BE2C (cell line): ENCODE data around the gene CYSLTR2.

ENCODE experiments used
- DNase-seq: peaks from one replicate; pipeline ENCODE4 v3.0.0-alpha.2; 2020
- H3K27me3 ChIP-seq: fragments of 250-450 bp; sonication (Bioruptor Pico); 2 replicates; pipeline ENCODE4 v1.5.1; 2020; ENCODE audit warnings: mild to moderate bottlenecking
- H3K36me3 ChIP-seq: fragments of 250-450 bp; sonication (Bioruptor Pico); 2 replicates; pipeline ENCODE4 v1.5.1; 2020; ENCODE audit warnings: mild to moderate bottlenecking
- H3K4me1 ChIP-seq: fragments of 250-450 bp; sonication (Bioruptor Pico); 2 replicates; pipeline ENCODE4 v1.5.1; 2020
- H3K4me3 ChIP-seq: 2 replicates; pipeline ENCODE4 v1.5.1; 2011; ENCODE audit warnings: low read depth, low read length
- H3K9me3 ChIP-seq: fragments of 250-450 bp; sonication (Bioruptor Pico); 2 replicates; pipeline ENCODE4 v1.5.1; 2020
- TF ChIP-seq, protein P1 (sequence below): IDR thresholded peaks from 2 replicates; pipeline ENCODE4 v1.5.1; 2012; ENCODE audit warnings: mild to moderate bottlenecking, low read depth, low read length

Gene CYSLTR2

DNA sequence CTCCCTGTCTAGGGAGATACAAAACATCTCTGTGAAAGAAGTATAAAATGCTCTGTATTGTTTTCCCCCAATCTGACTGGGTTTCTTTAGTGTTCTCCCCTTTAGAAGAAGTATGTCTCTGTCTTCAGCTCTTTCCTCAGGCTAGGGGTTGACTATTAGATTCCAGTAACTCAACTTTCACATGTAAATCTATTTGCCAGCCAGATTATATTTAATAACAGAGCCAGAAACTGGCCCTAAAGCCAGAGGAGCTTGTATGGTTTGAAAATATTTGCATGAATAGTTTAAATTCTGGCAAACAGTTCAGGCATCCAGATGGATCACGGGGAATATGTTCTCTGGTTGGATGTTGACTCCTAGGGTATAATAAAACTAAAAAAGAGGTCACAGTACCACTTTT lies 22.3 kb upstream of the CYSLTR2 start:
- DNase-seq = no peak
- TF ChIP-seq, protein P1, sequence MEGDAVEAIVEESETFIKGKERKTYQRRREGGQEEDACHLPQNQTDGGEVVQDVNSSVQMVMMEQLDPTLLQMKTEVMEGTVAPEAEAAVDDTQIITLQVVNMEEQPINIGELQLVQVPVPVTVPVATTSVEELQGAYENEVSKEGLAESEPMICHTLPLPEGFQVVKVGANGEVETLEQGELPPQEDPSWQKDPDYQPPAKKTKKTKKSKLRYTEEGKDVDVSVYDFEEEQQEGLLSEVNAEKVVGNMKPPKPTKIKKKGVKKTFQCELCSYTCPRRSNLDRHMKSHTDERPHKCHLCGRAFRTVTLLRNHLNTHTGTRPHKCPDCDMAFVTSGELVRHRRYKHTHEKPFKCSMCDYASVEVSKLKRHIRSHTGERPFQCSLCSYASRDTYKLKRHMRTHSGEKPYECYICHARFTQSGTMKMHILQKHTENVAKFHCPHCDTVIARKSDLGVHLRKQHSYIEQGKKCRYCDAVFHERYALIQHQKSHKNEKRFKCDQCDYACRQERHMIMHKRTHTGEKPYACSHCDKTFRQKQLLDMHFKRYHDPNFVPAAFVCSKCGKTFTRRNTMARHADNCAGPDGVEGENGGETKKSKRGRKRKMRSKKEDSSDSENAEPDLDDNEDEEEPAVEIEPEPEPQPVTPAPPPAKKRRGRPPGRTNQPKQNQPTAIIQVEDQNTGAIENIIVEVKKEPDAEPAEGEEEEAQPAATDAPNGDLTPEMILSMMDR = no peak
- H3K4me1 ChIP-seq = peaks cover 3% of the 10 kb centered on the region; the same call in 1 of the 2 replicates
- no peaks in the 10 kb centered on the region for H3K27me3 ChIP-seq
- peaks cover 6% of the 10 kb centered on the region; the same call in 1 of the 2 replicates for H3K9me3 ChIP-seq
- H3K4me3 ChIP-seq = no peak overlapping the region
- H3K36me3 ChIP-seq = no peaks in the 10 kb centered on the region

DNA sequence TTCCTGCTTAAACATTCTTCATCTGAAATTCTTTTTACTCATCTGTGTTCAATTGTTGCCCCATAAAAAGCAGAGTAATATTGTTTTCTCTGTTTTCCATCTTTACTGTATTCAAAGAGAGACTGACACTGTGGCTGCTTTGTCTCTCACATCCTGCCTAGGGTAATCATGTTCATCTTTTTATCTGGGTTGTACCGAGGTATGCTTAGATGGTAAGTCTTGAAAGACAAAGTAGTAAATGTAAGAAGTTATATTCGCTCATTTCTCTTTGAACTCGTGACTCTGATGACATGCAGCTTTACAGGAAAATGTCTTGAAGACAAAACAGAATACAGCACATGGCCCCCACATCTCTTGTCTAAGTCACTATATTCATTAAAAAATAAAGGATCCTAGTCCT lies 20.0 kb upstream of the CYSLTR2 start:
- DNase-seq = no peak
- no peaks in the 10 kb centered on the region for H3K36me3 ChIP-seq
- TF ChIP-seq, protein P1 = no peak

DNA sequence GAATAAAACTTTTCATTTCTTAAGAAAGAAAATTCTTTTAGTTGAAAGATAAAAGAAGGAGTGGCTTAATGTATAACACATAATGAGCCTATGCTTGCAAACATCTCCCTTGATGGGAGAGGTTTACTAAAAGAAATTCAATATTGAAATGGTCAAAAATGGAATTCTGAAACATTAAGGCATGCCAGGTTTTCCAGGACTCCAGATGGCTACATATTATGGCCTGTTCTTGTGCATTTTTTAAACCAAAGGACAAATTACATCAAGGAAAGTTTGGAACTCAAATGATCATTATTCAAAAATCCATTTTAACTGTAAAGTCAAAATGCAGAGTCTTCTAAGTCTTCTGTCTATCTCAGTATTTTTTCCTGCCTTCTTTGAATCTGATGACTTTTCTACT lies 19.1 kb upstream of the CYSLTR2 start:
- Histone ChIP-seq H3K4me1 (no peaks in the 10 kb centered on the region), H3K27me3 (no peaks in the 10 kb centered on the region), H3K9me3 (peaks cover 9% of the 10 kb centered on the region), H3K4me3 (no peak overlapping the region), H3K36me3 (no peaks in the 10 kb centered on the region)
- no peak for DNase-seq
- TF ChIP-seq, protein P1 = no peak

More for the DNA sequence above, 20.0 kb upstream of the CYSLTR2 start:
- Histone ChIP-seq H3K4me3 (no peak overlapping the region), H3K27me3 (no peaks in the 10 kb centered on the region), H3K9me3 (peaks cover 9% of the 10 kb centered on the region), H3K4me1 (no peaks in the 10 kb centered on the region)

DNA sequence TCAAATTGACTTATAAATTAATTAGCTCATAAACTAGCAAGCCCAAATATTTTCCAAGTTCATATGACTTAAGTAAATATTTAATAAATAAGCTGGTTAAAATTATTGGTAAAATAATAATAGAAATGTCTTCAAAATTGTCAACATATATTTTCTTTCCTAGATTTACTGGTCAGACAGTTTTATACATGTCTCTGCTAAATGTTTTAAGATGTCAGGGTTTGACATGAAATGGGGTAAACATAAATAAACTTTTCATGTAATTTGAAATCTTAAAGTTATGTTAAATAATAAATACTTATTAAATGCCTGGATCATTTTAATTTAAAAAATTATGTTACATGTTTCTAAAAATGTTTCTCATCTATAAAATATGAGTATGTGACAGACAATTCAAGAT lies 18.3 kb upstream of the CYSLTR2 start:
- no peak for DNase-seq
- Histone ChIP-seq H3K4me1 (peaks cover 5% of the 10 kb centered on the region), H3K4me3 (no peak overlapping the region), H3K27me3 (no peaks in the 10 kb centered on the region), H3K9me3 (peaks cover 9% of the 10 kb centered on the region), H3K36me3 (no peaks in the 10 kb centered on the region)
- TF ChIP-seq, protein P1 = no peak

DNA sequence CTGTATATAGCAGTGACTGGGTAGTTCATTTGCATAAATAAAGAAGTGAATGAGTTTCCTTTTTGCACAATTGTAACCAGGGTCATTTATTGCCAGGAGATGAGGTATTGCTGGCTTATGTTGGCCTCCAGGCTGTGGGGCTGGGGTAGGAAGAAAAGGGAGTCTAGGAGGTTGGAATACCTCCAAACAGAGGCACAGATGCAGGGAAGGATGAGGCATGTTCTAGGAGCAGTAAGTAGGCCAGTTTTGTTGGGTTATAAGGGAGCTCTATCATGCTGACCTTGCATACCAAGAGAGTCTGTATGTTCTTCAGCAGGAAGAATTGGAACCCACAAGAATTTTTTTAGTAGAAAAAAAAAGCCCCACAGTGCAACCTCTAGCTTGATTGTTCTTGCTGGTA lies 17.2 kb upstream of the CYSLTR2 start:
- Histone ChIP-seq H3K36me3 (no peaks in the 10 kb centered on the region), H3K4me3 (no peak overlapping the region), H3K4me1 (peaks cover 10% of the 10 kb centered on the region), H3K9me3 (peaks cover 9% of the 10 kb centered on the region), H3K27me3 (no peaks in the 10 kb centered on the region)
- TF ChIP-seq, protein P1 = no peak
- DNase-seq = no peak

DNA sequence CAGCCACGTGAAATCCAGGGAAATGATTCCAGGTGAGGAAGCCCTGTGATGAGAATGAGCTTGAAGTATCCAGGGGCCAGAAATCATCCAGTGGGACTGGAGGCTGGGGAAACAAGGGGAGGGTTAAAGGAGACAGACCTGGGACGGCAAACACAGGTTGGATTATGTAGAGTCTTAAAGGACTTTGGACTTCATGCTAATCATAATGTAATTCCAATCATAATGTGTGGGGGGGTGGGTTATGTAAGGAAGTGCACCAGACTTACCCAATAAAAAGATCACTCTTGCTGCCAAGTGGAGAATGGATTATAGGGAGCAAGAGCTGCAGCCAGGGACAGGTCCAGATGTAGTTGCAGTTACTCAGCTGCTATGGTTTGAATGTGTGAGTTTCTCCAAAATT lies 16.1 kb upstream of the CYSLTR2 start:
- TF ChIP-seq, protein P1 = no peak
- peaks cover 9% of the 10 kb centered on the region for H3K9me3 ChIP-seq

More for the DNA sequence above, 16.1 kb upstream of the CYSLTR2 start:
- Histone ChIP-seq H3K27me3 (no peaks in the 10 kb centered on the region), H3K4me3 (no peak overlapping the region), H3K36me3 (no peaks in the 10 kb centered on the region), H3K4me1 (peaks cover 14% of the 10 kb centered on the region)
- DNase-seq = no peak
